Right ventricle myocardium inferior (tissue), 1 donor: Measurements from ENCODE around the gene TMEM254. TPM values are rescaled to one million over a fixed set of nuclear protein-coding genes. Genes with fewer than 3 reads are reported as not detected.
"Not testable (repeated sequence)": the region's sequence is repeated elsewhere in the genome, so short reads cannot be mapped to it uniquely, and the experiment has no call there.

Experiments
- ATAC-seq: fragments of 200-7000 bp; cut with Tn5 transposase; one replicate; pipeline ENCODE4 v1.9.1; 2020; ENCODE audit warnings: mild to moderate bottlenecking, moderate library complexity
- DNase-seq: peaks from one replicate; pipeline ENCODE4 v3.0.0; 2021; ENCODE audit errors: missing footprints
- intact Hi-C: fragments of 100-400 bp; cut with DNase I; formaldehyde crosslinking; loops from one replicate; pipeline ENCODE4 v1.11.0; 2022
- total RNA-seq: library from RNA; stranded (reverse); fragmentation: NEBNext Ultra II Directional; extraction: Animal tissue kit (Norgen Biotek cat#: 25700); gene quantifications from one replicate; pipeline ENCODE4 v1.2.1, GENCODE V29; 2021
- donor health status: DM: no; HTN: yes; CAD: no; lungs with severe emphysema.

TMEM254 gene
- total RNA-seq, 1 donor from 2014 or later: 9.7 TPM

DNA sequence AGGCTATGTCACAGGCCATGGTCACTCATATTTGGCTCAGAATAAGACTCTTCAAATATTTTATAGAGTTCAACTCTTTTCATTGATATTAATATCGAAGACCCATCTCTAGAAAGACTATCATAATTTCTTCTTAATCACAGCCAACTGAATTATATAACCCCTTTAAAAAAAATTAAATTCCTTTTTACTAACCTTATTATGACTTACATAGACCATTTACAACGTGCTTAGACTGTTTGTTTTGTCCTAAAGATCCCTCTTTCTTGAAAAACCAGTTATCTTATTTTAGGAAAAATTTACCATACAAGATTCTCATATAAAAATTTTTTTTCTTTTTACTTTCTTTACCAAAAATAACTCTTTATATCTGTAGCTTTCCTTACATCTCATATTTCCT is 10.2 kb upstream of the TMEM254 start:
- no peak for ATAC-seq
- intact Hi-C loops: no loop called here
- DNase-seq: no peak

DNA sequence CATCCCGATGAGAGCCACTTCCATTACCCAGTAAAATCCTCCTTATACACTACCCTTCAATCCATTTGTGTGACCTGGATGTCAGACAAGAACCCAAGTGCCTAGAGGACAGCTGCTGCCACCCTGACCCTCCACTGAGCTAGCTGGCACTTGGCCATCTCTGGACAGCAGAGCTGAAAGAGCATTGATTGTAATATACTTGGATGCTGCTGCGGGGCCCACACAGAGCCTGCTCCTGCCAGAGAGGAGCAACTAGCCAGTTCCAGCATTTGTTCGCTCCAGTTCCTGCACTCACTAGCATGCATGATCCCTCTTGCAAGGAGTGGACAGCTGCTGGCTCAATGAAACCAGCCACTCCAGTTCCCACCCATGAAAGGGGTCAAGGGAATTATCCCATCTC is 8.4 kb upstream of the TMEM254 start:
- DNase-seq (peak; percentile 62), ATAC-seq (peak; percentile 28)
- intact Hi-C loops: no loop called here

DNA sequence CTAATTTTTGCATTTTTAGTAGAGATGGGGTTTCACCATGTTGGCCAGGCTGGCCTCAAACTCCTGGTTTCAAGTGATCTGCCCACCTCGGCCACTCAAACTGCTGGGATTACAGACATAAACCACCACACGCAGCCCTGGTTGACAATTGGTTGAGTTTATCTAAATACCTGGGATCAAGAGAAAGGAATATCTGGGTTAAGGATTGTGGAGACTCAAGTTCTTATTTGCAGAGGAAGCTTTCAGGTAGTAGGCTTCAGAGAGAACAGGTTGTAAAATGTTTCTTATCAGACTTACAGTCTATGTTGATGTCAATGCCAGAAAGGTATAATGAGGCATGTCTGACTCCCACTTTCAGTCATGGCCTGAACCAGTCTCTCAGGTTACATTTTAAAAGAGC is 5.9 kb upstream of the TMEM254 start:
- DNase-seq (no peak), ATAC-seq (no peak)
- intact Hi-C loops: no loop called here

DNA sequence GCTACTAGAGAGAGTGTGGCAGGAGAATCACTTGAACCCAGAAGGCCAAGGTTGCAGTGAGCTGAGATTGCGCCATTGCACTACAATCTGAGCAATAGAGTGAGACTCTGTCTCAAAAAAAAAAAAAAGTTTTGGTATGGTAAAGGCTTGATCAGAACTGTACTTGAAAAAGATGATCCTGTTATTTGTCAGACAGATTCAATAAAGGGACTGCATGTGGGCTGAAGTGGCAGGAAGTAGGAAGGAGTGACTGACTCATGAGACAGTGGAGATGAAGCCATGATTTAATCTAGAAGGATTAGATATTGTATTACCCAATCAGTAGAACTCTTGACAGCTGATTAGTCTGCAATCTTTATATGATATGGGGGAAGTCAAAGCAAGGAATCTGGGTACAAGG is 2.7 kb upstream of the TMEM254 start:
- ATAC-seq (no peak), DNase-seq (no peak)
- intact Hi-C loops: loop anchor here (5.0 kb wide), 1 partner anchor 132 kb away; the partner anchor contains the start of gene ANXA11

GRCh38 chr10:80077869-80078447 is 507 bp upstream of the TMEM254 start:
- DNase-seq (no peak), ATAC-seq (no peak)
- intact Hi-C loops: loop anchor here (2.0 to 5.0 kb wide), 2 partner anchors 55 to 129 kb away; partner anchors contain the start of genes ANXA11 and PLAC9

DNA sequence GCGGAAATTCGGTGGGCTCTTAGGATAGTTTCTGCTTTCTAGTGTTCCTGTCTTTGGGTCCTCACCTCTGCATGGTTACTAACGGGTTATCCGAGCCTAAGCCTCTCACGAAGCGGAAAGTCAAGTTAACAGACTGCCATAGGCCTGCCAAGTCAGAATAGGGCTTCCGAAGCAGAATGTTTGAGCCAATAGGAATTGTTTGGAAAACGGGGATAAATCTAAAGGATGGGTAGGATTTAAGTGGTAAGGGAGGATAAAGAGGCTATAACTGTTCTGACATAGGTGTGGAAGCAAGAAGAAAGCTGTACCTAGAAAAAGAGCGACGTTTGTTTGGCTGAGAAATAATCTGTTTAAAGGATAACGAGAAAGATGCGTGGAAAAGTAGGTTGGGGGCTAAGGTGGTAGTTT is 851 bp downstream of the TMEM254 start:
- intact Hi-C loops: loop anchor here (2.0 to 5.0 kb wide), 2 partner anchors 53 to 128 kb away; partner anchors contain the start of genes ANXA11 and PLAC9
- DNase-seq: no peak
- no peak for ATAC-seq

DNA sequence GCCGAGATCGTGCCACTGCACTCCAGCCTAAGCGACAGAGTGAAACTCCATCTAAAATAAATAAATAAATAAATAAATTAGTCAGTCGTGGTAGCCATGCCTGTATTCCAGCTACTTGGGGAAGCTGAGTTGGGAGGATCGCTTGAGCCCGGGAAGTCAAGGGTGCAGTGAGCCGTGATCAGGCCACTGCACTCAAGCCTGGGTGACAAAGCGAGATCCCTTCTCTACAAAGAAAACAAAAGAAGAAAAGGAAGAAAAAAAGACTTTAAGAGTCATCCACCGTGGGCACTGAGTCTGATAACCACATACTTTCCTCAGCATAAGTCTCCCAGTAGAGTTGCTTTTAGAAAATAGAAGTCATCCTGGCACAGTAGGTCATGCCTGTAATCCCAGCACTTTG is 2.6 kb downstream of the TMEM254 start:
- intact Hi-C loops: no loop called here
- no peak for ATAC-seq
- DNase-seq: no peak

GRCh38 chr10:80081801-80082750 is 3.6 kb downstream of the TMEM254 start:
- ATAC-seq: no peak

DNA sequence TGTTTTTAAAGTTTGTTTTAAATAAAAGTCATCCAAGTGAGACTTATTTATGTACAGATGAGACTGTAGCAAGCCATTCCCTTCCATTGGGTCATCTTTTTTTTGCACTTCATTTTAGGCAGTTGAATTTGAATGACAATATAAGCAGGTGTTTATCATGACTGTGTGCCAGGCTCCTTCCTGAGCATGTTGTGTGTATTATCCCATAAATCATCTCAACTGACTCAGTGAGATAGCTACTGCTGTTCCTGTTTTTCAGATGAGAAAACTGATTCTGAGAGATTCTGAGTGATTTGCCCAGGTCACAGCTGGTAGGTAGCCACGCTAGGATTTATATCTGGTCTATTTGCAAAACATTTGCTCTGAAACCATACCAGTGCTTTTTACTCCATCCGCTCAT is 11.7 kb downstream of the TMEM254 start:
- DNase-seq (no peak), ATAC-seq (no peak)
- intact Hi-C loops: no loop called here

More at GRCh38 chr10:80081801-80082750, 3.6 kb downstream of the TMEM254 start:
- no peak for DNase-seq
- intact Hi-C loops: no loop called here

DNA sequence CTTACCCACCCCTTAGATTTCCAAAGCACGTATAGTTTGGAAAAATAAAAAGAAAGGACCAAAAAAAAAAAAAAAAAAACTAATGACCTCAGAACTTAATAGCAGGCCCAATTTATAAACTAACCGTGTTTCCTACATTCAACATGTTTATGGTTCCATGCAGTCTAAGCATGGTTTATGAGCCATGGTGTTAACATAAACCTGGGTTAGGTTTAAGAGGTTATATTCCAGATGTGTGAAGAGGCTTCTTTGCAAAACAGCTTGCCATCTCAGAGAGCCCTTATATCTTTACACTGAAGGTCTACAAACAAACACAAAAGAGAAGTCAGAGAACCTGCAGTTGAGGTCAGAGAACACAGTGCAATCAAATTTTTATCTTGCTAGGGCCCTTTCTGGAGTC is 15.8 kb downstream of the TMEM254 start:
- intact Hi-C loops: no loop called here
- DNase-seq (no peak), ATAC-seq (no peak)

DNA sequence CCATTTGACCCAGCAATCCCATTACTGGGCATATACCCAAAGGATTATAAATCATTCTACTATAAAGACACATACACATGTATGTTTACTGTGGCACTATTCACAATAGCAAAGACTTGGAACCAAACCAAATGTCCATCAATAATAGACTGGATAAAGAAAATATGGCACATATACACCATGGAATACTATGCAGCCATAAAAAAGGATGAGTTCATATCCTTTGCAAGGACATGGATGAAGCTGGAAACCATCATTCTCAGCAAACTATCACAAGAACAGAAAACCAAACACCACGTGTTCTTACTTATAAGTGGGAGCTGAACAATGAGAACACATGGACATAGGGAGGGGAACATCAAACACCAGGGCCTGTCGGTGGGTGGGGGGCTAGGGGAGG is 19.8 kb downstream of the TMEM254 start:
- DNase-seq, ATAC-seq, intact Hi-C loops: not testable (repeated sequence)

DNA sequence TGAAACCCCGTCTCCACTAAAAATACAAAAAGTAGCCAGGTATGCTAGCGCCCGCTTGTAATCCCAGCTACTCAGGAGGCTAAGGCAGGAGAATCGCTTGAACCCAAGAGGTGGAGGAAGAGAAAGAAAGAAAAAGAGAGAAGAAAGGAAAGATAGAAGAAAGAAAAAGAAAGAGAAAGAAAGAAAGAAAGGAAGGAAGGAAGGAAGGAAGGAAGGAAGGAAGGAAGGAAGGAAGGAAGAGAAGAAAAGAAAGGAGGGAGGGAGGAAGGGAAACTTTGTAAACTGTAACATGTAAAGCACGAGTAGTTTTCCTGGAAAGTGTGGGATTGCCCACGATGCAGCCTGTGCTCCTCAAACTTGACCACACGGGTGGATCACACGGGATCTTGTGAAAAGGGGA is 20.8 kb downstream of the TMEM254 start:
- DNase-seq, ATAC-seq, intact Hi-C loops: not testable (repeated sequence)

- ATAC-seq (no peak), DNase-seq (no peak)
- intact Hi-C loops: no loop called here
Measured at GRCh38 chr10:80100116-80100515, 21.7 kb downstream of the TMEM254 start.

DNA sequence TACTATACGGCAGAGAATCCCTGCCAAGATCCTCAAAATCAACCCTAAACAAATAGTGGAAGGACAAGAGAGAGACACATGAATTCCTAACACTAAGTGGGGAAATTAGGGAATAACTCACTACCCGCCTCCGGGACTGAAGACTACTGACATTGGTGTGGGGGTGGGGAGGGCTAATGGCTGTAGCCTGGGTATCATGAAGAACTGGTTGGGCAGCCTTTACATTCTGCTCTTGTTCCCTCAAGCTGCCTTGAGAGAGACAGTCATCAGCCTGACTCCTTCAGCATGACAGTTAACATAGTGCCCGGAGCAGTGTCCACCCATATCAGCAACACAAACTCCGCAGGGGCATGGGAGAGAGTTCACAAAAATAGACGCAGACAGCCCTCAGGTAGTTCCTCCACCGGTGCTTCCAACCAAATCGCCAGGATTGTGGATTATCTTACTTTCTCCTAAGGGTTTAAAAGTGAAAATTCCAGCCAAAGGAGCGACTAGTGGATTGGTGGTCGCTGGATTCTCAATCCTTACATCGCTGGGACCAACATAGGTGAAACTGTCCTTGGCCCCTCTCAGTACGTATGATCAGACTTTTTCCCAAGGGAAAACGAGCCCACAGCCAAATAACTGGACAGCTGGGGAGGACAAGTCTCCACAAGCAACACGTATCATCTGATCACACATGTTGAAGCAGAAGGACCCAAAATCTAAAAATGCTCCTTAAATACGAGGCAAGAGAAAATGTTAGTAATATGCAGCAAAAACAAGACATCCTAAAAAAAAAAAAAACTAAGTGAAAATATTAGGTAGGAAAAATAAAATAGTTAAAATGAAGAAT is 22.6 kb downstream of the TMEM254 start:
- intact Hi-C loops: no loop called here
- no peak for DNase-seq
- ATAC-seq: no peak

GRCh38 chr10:80104066-80104926 is 25.8 kb downstream of the TMEM254 start:
- intact Hi-C loops: no loop called here
- ATAC-seq (peak; percentile 79), DNase-seq (no peak)

DNA sequence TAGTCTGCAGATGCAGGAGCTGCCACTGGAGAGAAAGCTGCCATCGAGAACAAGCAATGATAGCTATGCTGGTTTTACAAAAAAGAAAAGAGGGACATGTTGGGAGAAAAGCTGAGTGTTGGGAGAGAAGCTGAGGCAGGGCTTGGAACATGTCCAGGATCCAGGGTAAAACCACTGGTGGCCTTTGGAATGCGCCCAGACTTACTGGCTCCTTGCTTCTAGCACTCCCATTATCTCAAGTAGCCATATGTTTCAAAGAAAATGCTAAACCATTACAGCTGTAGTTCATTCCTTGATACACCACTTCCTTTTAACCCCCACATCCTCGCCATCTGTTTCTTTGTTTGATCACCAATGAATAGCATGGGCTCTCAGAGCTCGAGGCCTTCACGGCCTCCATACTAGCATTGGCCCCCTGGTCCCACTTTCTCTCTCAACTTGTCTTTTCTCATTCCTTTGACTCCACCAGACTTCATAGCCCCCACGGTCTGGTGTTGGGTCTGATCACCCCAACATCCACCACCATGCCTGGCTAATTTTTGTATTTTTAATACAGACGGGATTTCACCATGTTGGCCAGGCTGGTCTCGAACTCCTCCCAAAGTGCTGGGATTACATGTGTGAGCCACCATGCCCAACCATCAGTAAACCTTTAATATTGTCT is 30.2 kb downstream of the TMEM254 start:
- ATAC-seq: no peak
- intact Hi-C loops: no loop called here

GRCh38 chr10:80110986-80111385 is 32.5 kb downstream of the TMEM254 start:
- ATAC-seq: peak; percentile 34
- DNase-seq: no peak
- intact Hi-C loops: no loop called here

More for the DNA sequence above, 30.2 kb downstream of the TMEM254 start:
- no peak for DNase-seq

- intact Hi-C loops: no loop called here
- DNase-seq (no peak), ATAC-seq (no peak)
Measured at GRCh38 chr10:80118669-80119068, 40.2 kb downstream of the TMEM254 start.
